ENCODE results near the gene CCDC12. TPM values are rescaled to one million over a fixed set of nuclear protein-coding genes. Genes with fewer than 3 reads are reported as not detected.

CCDC12 gene
- total RNA-seq, 1 experiment from 2014 or later: 46.5 TPM

- TF ChIP-seq TCF7L2 (IDR thresholded peaks at IDR 0.05; ENCODE audit: borderline replicate concordance, extremely low read depth, insufficient read depth, insufficient read length) (no peak), CEBPB (IDR thresholded peaks at IDR 0.05; ENCODE audit: low read depth) (no peak), MAX (IDR thresholded peaks at IDR 0.05) (no peak), ZFX (IDR thresholded peaks at IDR 0.05) (no peak)
- TF ChIP-seq, protein P1, sequence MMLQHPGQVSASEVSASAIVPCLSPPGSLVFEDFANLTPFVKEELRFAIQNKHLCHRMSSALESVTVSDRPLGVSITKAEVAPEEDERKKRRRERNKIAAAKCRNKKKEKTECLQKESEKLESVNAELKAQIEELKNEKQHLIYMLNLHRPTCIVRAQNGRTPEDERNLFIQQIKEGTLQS (IDR thresholded peaks at IDR 0.05): no peak
Measured at GRCh38 chr3:46876313-46877300, 99.9 kb downstream of the CCDC12 start (continued).

- TF ChIP-seq SRF (IDR thresholded peaks at IDR 0.05; ENCODE audit: low read depth) (no peak), CBX3 (IDR thresholded peaks at IDR 0.05; ENCODE audit: low read depth) (no peak), FOSL1 (IDR thresholded peaks at IDR 0.05; ENCODE audit: low read depth) (no peak), RAD21 (IDR thresholded peaks at IDR 0.05; ENCODE audit: low read depth) (no peak), ZNF274 (IDR thresholded peaks at IDR 0.05; ENCODE audit: low read depth, low read length) (no peak), JUND (IDR thresholded peaks at IDR 0.05) (no peak), CEBPB (IDR thresholded peaks at IDR 0.05; ENCODE audit: low read depth) (no peak), EZH2 (IDR thresholded peaks at IDR 0.05) (no peak), POLR2A (IDR thresholded peaks at IDR 0.05; ENCODE audit: borderline replicate concordance, extremely low read depth, insufficient read depth, insufficient read length) (no peak), EZH2phosphoT487 (IDR thresholded peaks at IDR 0.05; ENCODE audit: borderline replicate concordance) (no peak)
- TF ChIP-seq, protein P2, sequence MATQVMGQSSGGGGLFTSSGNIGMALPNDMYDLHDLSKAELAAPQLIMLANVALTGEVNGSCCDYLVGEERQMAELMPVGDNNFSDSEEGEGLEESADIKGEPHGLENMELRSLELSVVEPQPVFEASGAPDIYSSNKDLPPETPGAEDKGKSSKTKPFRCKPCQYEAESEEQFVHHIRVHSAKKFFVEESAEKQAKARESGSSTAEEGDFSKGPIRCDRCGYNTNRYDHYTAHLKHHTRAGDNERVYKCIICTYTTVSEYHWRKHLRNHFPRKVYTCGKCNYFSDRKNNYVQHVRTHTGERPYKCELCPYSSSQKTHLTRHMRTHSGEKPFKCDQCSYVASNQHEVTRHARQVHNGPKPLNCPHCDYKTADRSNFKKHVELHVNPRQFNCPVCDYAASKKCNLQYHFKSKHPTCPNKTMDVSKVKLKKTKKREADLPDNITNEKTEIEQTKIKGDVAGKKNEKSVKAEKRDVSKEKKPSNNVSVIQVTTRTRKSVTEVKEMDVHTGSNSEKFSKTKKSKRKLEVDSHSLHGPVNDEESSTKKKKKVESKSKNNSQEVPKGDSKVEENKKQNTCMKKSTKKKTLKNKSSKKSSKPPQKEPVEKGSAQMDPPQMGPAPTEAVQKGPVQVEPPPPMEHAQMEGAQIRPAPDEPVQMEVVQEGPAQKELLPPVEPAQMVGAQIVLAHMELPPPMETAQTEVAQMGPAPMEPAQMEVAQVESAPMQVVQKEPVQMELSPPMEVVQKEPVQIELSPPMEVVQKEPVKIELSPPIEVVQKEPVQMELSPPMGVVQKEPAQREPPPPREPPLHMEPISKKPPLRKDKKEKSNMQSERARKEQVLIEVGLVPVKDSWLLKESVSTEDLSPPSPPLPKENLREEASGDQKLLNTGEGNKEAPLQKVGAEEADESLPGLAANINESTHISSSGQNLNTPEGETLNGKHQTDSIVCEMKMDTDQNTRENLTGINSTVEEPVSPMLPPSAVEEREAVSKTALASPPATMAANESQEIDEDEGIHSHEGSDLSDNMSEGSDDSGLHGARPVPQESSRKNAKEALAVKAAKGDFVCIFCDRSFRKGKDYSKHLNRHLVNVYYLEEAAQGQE (IDR thresholded peaks at IDR 0.05; ENCODE audit: low read depth): no peak
- intact Hi-C loops (cut with micrococcal nuclease): no loop called here
- Histone ChIP-seq H3K36me3 (ENCODE audit: control insufficient read depth in 1 of 2, insufficient read depth in 2 of 2, low read length in 2 of 2) (no peaks in the 10 kb centered on the region), H3K4me2 (ENCODE audit: low read length) (no peak overlapping the region), H3K9ac (ENCODE audit: low read length) (no peak overlapping the region), H3K9me3 (ENCODE audit: control insufficient read depth in 1 of 2, insufficient read depth in 1 of 2, low read depth in 1 of 2, low read length in 2 of 2) (no peaks in the 10 kb centered on the region), H3K4me3 (replicated peaks in 1 of 2; ENCODE audit: low read depth in 1 of 2, low read length in 2 of 2) (no peak overlapping the region), H3K27me3 (ENCODE audit: insufficient read depth, low read length) (no peaks in the 10 kb centered on the region), H4K20me1 (ENCODE audit: insufficient read depth) (no peaks in the 10 kb centered on the region), H3K79me2 (ENCODE audit: insufficient read depth, low read length) (no peaks in the 10 kb centered on the region), H3K9me2 (ENCODE audit: insufficient read depth) (no peaks in the 10 kb centered on the region), H2AFZ (ENCODE audit: low read depth, low read length, poor library complexity, severe bottlenecking) (no peak overlapping the region), H3K4me1 (ENCODE audit: control insufficient read depth in 1 of 2, insufficient read depth in 2 of 2, low read length in 2 of 2) (peaks cover 9 to 13% of the 10 kb centered on the region in 2 experiments), H3K27ac (ENCODE audit: low read depth, low read length) (no peak overlapping the region)
- DNase-seq (ENCODE audit: low read depth, low spot score) (no peak), ATAC-seq (no peak)
- ChIA-PET CTCF (no interaction called here), POLR2A (no interaction called here), RAD21 (ENCODE audit: low non-redundant PET in 1 of 2, low total read pairs in 2 of 2, uncharacterized antibody in 2 of 2, unreplicated experiment in 2 of 2) (no interaction called here)
- no TSS peak for BruUV-seq (replicated peaks)
Measured at GRCh38 chr3:46875560-46875959, 101.0 kb downstream of the CCDC12 start.
